ENCODE measurements around the gene C2orf92. TPM values are rescaled to one million over a fixed set of nuclear protein-coding genes. Genes with fewer than 3 reads are reported as not detected.

The C2orf92 gene
- total RNA-seq, 6 donors from 2014 or later = 9.1 to 45.1 (median 23.1) TPM

DNA sequence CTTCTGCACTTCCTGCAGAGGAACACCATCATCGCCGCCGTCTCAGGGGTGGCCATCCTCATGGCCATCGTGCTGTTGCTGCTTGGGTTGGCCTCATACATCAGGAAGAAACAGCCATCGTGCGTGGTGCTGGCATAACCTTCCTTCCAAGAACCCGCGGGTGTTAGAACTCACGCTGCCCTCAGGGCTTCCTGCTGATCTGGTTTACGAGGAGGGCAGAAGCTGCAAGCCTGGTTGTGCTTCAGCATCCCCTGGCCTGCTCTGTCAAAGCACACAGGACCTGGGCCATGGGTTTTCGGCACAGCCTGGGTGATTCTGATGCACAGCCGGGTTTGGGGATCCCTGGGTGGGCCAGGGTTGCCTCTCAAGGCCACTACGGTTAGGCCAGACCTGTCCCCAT, 31.7 kb downstream of the C2orf92 start:
- ATAC-seq (ENCODE audit: low FRiP score in 2 of 2) (no peak), DNase-seq (no peak)
- Histone ChIP-seq H3K4me1 (peaks cover 0 to 4% (median 0%) of the 10 kb centered on the region in 4 donors), H3K9me3 (no peaks in the 10 kb centered on the region), H3K36me3 (no peaks in the 10 kb centered on the region), H3K4me3 (no peak overlapping the region), H3K27me3 (no peaks in the 10 kb centered on the region), H3K27ac (no peak overlapping the region)
- WGBS, 2 donors = 83 to 86% methylated on average over 4 to 13 of the region's 13 CpGs
- TF ChIP-seq EP300 (IDR thresholded peaks at IDR 0.05) = no peak
- TF ChIP-seq POLR2A (IDR thresholded peaks at IDR 0.05) = no peak
- TF ChIP-seq, protein P1, sequence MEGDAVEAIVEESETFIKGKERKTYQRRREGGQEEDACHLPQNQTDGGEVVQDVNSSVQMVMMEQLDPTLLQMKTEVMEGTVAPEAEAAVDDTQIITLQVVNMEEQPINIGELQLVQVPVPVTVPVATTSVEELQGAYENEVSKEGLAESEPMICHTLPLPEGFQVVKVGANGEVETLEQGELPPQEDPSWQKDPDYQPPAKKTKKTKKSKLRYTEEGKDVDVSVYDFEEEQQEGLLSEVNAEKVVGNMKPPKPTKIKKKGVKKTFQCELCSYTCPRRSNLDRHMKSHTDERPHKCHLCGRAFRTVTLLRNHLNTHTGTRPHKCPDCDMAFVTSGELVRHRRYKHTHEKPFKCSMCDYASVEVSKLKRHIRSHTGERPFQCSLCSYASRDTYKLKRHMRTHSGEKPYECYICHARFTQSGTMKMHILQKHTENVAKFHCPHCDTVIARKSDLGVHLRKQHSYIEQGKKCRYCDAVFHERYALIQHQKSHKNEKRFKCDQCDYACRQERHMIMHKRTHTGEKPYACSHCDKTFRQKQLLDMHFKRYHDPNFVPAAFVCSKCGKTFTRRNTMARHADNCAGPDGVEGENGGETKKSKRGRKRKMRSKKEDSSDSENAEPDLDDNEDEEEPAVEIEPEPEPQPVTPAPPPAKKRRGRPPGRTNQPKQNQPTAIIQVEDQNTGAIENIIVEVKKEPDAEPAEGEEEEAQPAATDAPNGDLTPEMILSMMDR (IDR thresholded peaks at IDR 0.05) = no peak
- TF ChIP-seq POLR2AphosphoS5 (IDR thresholded peaks at IDR 0.05) = no peak

DNA sequence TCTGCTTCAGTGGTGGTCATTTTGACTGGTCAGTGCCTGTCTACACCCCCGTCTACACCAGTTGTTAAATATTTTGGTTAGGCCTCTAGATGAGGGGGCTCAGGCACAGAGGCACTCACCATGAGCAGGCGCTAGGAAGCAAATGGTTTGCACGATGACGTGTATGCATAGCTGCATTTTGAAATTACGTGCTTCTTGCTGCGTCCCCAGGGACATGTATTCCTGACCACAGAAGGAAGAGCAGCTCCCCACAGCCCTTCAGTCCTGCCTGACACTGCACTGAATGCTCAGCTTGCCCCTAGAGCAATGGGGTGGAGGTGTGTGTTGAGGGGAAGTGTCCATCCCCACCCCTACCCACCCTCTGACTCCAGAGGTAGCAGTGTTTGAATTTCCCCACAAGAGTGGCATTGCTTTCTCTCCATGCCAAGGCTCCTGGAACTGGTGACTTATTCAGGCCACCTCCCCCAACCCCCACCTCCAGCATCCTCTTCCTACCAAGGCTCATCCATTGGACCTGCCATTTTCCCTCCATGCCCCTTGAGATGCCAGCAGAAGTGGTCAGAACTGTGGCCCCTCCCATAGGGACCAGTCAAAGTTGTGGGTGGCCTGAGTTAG, 32.4 kb downstream of the C2orf92 start:
- peaks cover 0 to 2% (median 0%) of the 10 kb centered on the region in 4 donors for H3K4me1 ChIP-seq
- H3K9me3 ChIP-seq = no peaks in the 10 kb centered on the region
- no peaks in the 10 kb centered on the region for H3K27me3 ChIP-seq
- no peak overlapping the region for H3K27ac ChIP-seq
- 86 to 93% methylated on average over 5 to 6 of the region's 6 CpGs for WGBS, 2 donors
- no peak for DNase-seq
- no peaks in the 10 kb centered on the region for H3K36me3 ChIP-seq
- no peak overlapping the region for H3K4me3 ChIP-seq
- ATAC-seq (ENCODE audit: low FRiP score in 2 of 2) = no peak
- TF ChIP-seq POLR2A (IDR thresholded peaks at IDR 0.05) = no peak
- TF ChIP-seq, protein P1 (IDR thresholded peaks at IDR 0.05) = no peak
- no peak for TF ChIP-seq POLR2AphosphoS5 (IDR thresholded peaks at IDR 0.05)
- TF ChIP-seq EP300 (IDR thresholded peaks at IDR 0.05) = no peak

DNA sequence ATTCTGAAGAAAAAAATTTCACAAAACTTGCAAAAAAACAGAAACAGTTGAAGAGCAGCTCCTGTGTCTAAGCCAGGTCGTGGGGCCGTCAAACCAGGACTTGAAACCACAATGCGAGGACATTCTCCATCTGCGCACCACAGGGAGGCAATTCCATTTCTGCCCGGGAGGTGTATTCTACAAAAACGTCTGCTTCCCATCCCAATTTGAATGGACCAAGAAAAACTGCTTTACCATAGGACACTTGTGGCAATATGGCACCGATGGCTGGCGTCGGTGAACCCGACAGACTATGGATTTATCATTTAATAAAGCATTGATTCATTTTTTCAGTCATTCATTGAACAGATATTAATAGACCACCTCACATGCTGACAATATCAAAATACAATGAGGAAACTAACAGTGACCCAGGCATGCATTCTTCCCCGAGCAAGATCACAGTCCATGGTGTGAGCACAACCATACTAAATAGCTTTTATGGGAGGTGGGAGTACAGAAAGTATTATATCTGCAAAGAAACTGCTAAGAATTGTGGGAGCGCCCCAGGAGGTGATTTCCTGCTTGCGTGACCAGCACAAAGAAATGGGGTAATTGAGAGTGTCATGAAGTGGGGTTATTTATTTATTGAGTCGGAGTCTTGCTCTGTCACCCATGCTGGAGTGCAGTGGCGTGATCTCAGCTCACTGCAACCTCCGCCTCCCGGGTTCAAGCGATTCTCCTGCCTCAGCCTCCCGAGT, 33.4 kb downstream of the C2orf92 start:
- DNase-seq (no peak), ATAC-seq (ENCODE audit: low FRiP score in 2 of 2) (no peak)
- H3K27ac ChIP-seq = no peak overlapping the region
- no peak overlapping the region for H3K4me3 ChIP-seq
- no peaks in the 10 kb centered on the region for H3K36me3 ChIP-seq
- no peak for TF ChIP-seq POLR2AphosphoS5 (IDR thresholded peaks at IDR 0.05)
- no peaks in the 10 kb centered on the region for H3K4me1 ChIP-seq
- no peaks in the 10 kb centered on the region for H3K9me3 ChIP-seq
- 89 to 91% methylated on average over 19 of the region's 19 CpGs for WGBS, 2 donors
- H3K27me3 ChIP-seq = no peaks in the 10 kb centered on the region

DNA sequence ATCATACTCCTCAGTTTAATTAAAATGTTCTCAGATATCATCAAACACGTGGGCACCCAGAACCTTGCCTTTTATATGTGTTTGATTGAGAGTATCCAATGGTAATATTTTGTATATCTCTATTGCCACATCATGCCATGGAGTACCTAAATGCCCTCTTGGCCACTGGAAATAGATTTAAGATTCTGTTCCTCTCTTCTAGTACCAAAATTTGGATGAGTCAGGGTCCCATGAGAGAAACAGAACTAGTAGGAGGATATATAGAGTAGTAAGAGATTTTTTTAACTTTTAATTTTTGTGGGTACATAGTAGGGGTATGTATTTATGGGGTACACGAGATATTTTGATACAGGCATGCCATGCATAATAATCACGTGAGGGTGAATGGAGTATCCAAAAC, 34.2 kb downstream of the C2orf92 start:
- no peaks in the 10 kb centered on the region for H3K27me3 ChIP-seq
- TF ChIP-seq, protein P1 (IDR thresholded peaks at IDR 0.05) = no peak
- TF ChIP-seq POLR2A (IDR thresholded peaks at IDR 0.05) = no peak
- TF ChIP-seq POLR2AphosphoS5 (IDR thresholded peaks at IDR 0.05) = no peak
- no peak for TF ChIP-seq EP300 (IDR thresholded peaks at IDR 0.05)
- no peak overlapping the region for H3K27ac ChIP-seq
- DNase-seq = no peak
- no peak overlapping the region for H3K4me3 ChIP-seq
- H3K9me3 ChIP-seq = no peaks in the 10 kb centered on the region
- H3K36me3 ChIP-seq = no peaks in the 10 kb centered on the region
- 75 to 91% methylated on average over 3 of the region's 3 CpGs for WGBS, 2 donors
- no peaks in the 10 kb centered on the region for H3K4me1 ChIP-seq
- no peak for ATAC-seq (ENCODE audit: low FRiP score in 2 of 2)

DNA sequence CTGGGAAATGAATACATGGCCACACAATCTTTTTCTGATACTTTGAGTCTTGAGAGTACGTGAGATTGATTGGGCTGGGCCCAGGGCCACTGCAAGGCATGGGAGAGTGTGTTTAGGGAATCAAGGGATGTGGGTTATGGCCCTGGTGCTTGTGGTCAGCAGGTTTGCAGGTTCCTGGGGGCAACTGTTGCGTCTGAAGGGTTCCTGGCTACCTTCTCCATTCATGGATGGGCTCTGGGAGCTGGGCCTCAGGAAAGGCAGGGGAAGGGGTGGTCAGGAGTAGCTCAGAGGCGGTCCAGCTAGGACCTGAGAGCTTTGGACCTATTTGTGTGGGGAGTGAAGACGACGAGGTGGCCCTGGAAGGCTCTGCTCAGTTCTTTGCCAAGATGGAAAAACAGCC, 35.5 kb downstream of the C2orf92 start:
- Histone ChIP-seq H3K4me3 (no peak overlapping the region), H3K4me1 (no peaks in the 10 kb centered on the region), H3K36me3 (no peaks in the 10 kb centered on the region), H3K9me3 (no peaks in the 10 kb centered on the region), H3K27ac (no peak overlapping the region), H3K27me3 (no peaks in the 10 kb centered on the region)
- WGBS, 2 donors = 95 to 98% methylated on average over 5 of the region's 5 CpGs
- DNase-seq (no peak), ATAC-seq (ENCODE audit: low FRiP score in 2 of 2) (no peak)
- TF ChIP-seq POLR2AphosphoS5 (IDR thresholded peaks at IDR 0.05) (no peak), POLR2A (IDR thresholded peaks at IDR 0.05) (no peak), EP300 (IDR thresholded peaks at IDR 0.05) (no peak)
- TF ChIP-seq, protein P1 (IDR thresholded peaks at IDR 0.05) = no peak
